HAP-1 (cell line): ENCODE results near the gene FOXI1.
"Not testable (repeated sequence)": the region's sequence is repeated elsewhere in the genome, so short reads cannot be mapped to it uniquely, and the experiment has no call there.

ENCODE experiments used
- DNase-seq, 2 experiments: peaks; one replicate each; pipeline ENCODE4 v3.0.0-alpha.2; 2016 to 2020; ENCODE audit warnings: low spot score in 2 of 2
- H3K27me3 ChIP-seq: fragments of 250-450 bp; sonication (Bioruptor Pico); 2 replicates; pipeline ENCODE4 v1.5.1; 2020; ENCODE audit warnings: low read depth, mild to moderate bottlenecking, moderate library complexity
- H3K36me3 ChIP-seq: fragments of 250-450 bp; sonication (Bioruptor Pico); replicated peaks from 2 replicates; pipeline ENCODE4 v1.5.1; 2020; ENCODE audit warnings: mild to moderate bottlenecking
- H3K4me1 ChIP-seq: fragments of 250-450 bp; sonication (Bioruptor Pico); 2 replicates; pipeline ENCODE4 v1.5.1; 2020; ENCODE audit warnings: mild to moderate bottlenecking
- H3K4me3 ChIP-seq: fragments of 250-450 bp; sonication (Bioruptor Pico); 2 replicates; pipeline ENCODE4 v1.5.1; 2020; ENCODE audit warnings: mild to moderate bottlenecking, moderate library complexity
- H3K9me3 ChIP-seq: fragments of 250-450 bp; sonication (Bioruptor Pico); 2 replicates; pipeline ENCODE4 v1.5.1; 2020; ENCODE audit warnings: mild to moderate bottlenecking, moderate library complexity
- in situ Hi-C: fragments of 300-500 bp; cut with MboI; formaldehyde crosslinking; loops from 3 replicates; pipeline ENCODE4 v1.14.3; 2020; ENCODE audit warnings: low sequenced_read_pairs, inconsistent platforms, mixed read lengths

Gene FOXI1

GRCh38 chr5:170120576-170120975 lies 14.9 kb downstream of the FOXI1 start:
- in situ Hi-C loops, result loop anchor here (25.0 kb wide), 1 partner anchor 492 kb away; no protein-coding TSS in a partner anchor
- no peak overlapping the region for H3K4me3 ChIP-seq
- H3K9me3 ChIP-seq, result no peaks in the 10 kb centered on the region
- H3K36me3 ChIP-seq, result no peaks in the 10 kb centered on the region
- DNase-seq, result no peak
- peaks cover 2% of the 10 kb centered on the region; the same call in 1 of the 2 replicates for H3K27me3 ChIP-seq
- no peaks in the 10 kb centered on the region for H3K4me1 ChIP-seq

GRCh38 chr5:170121321-170121720 lies 15.6 kb downstream of the FOXI1 start:
- in situ Hi-C loops, result loop anchor here (25.0 kb wide), 1 partner anchor 491 kb away; no protein-coding TSS in a partner anchor
- no peaks in the 10 kb centered on the region for H3K36me3 ChIP-seq
- H3K9me3 ChIP-seq, result no peaks in the 10 kb centered on the region
- H3K4me3 ChIP-seq, result no peak overlapping the region
- no peak for DNase-seq
- H3K4me1 ChIP-seq, result no peaks in the 10 kb centered on the region
- peaks cover 2% of the 10 kb centered on the region; the same call in 1 of the 2 replicates for H3K27me3 ChIP-seq

GRCh38 chr5:170126061-170126460 lies 20.4 kb downstream of the FOXI1 start:
- DNase-seq, result no peak
- in situ Hi-C loops, result no loop called here
- Histone ChIP-seq H3K4me1 (no peaks in the 10 kb centered on the region), H3K9me3 (no peaks in the 10 kb centered on the region), H3K36me3 (no peaks in the 10 kb centered on the region), H3K4me3 (no peak overlapping the region), H3K27me3 (peaks cover 6% of the 10 kb centered on the region; the same call in 1 of the 2 replicates)

- Histone ChIP-seq H3K9me3 (no peaks in the 10 kb centered on the region), H3K27me3 (peaks cover 4% of the 10 kb centered on the region; the same call in 1 of the 2 replicates), H3K4me1 (no peaks in the 10 kb centered on the region), H3K36me3 (no peaks in the 10 kb centered on the region), H3K4me3 (no peak overlapping the region)
- in situ Hi-C loops, result no loop called here
- DNase-seq, result no peak
These were observed 20.9 kb downstream of the FOXI1 start for GRCh38 chr5:170126626-170127025.

GRCh38 chr5:170131235-170131634 lies 25.5 kb downstream of the FOXI1 start:
- H3K9me3 ChIP-seq, result no peaks in the 10 kb centered on the region
- in situ Hi-C loops, result no loop called here
- no peaks in the 10 kb centered on the region for H3K36me3 ChIP-seq
- H3K4me3 ChIP-seq, result no peak overlapping the region
- DNase-seq, result no peak
- no peaks in the 10 kb centered on the region for H3K4me1 ChIP-seq
- H3K27me3 ChIP-seq, result 0 out of 2 replicates have a peak, but pooled peaks cover 4% of the 10 kb centered on the region

- DNase-seq, result no peak
- in situ Hi-C loops, result no loop called here
- no peaks in the 10 kb centered on the region for H3K4me1 ChIP-seq
- H3K27me3 ChIP-seq, result 0 out of 2 replicates have a peak, but pooled peaks cover 4% of the 10 kb centered on the region
- no peak overlapping the region for H3K4me3 ChIP-seq
- H3K9me3 ChIP-seq, result no peaks in the 10 kb centered on the region
- H3K36me3 ChIP-seq, result no peaks in the 10 kb centered on the region
These were observed 26.7 kb downstream of the FOXI1 start for GRCh38 chr5:170132269-170132975.

GRCh38 chr5:170132976-170133448 lies 27.3 kb downstream of the FOXI1 start:
- Histone ChIP-seq H3K36me3 (no peaks in the 10 kb centered on the region), H3K4me3 (no peak overlapping the region), H3K9me3 (no peaks in the 10 kb centered on the region), H3K27me3 (0 out of 2 replicates have a peak, but pooled peaks cover 4% of the 10 kb centered on the region), H3K4me1 (no peaks in the 10 kb centered on the region)
- in situ Hi-C loops, result no loop called here
- no peak for DNase-seq

- no peaks in the 10 kb centered on the region for H3K27me3 ChIP-seq
These were observed 30.2 kb downstream of the FOXI1 start for GRCh38 chr5:170135796-170136490.

GRCh38 chr5:170136506-170136905 lies 30.8 kb downstream of the FOXI1 start:
- no peaks in the 10 kb centered on the region for H3K4me1 ChIP-seq
- no peaks in the 10 kb centered on the region for H3K27me3 ChIP-seq
- no peaks in the 10 kb centered on the region for H3K9me3 ChIP-seq
- H3K36me3 ChIP-seq, result no peaks in the 10 kb centered on the region
- no peak for DNase-seq
- H3K4me3 ChIP-seq, result no peak overlapping the region
- in situ Hi-C loops, result no loop called here

More at GRCh38 chr5:170135796-170136490, 30.2 kb downstream of the FOXI1 start:
- DNase-seq, result no peak
- Histone ChIP-seq H3K4me1 (no peaks in the 10 kb centered on the region), H3K4me3 (no peak overlapping the region), H3K36me3 (no peaks in the 10 kb centered on the region), H3K9me3 (no peaks in the 10 kb centered on the region)
- in situ Hi-C loops, result no loop called here

GRCh38 chr5:170137694-170138214 lies 32.1 kb downstream of the FOXI1 start:
- Histone ChIP-seq H3K36me3 (no peaks in the 10 kb centered on the region), H3K9me3 (no peaks in the 10 kb centered on the region), H3K27me3 (no peaks in the 10 kb centered on the region), H3K4me1 (no peaks in the 10 kb centered on the region), H3K4me3 (no peak overlapping the region)
- in situ Hi-C loops, result no loop called here
- DNase-seq, result no peak

- DNase-seq, result no peak
- in situ Hi-C loops, result no loop called here
- H3K9me3 ChIP-seq, result no peaks in the 10 kb centered on the region
- H3K4me1 ChIP-seq, result no peaks in the 10 kb centered on the region
- H3K27me3 ChIP-seq, result no peaks in the 10 kb centered on the region
- no peaks in the 10 kb centered on the region for H3K36me3 ChIP-seq
- H3K4me3 ChIP-seq, result no peak overlapping the region
These were observed 32.6 kb downstream of the FOXI1 start for GRCh38 chr5:170138273-170138672.

- H3K4me1 ChIP-seq, result no peaks in the 10 kb centered on the region
- H3K36me3 ChIP-seq, result no peaks in the 10 kb centered on the region
- no peaks in the 10 kb centered on the region for H3K9me3 ChIP-seq
- no peak overlapping the region for H3K4me3 ChIP-seq
- H3K27me3 ChIP-seq, result no peaks in the 10 kb centered on the region
- DNase-seq, result no peak
- in situ Hi-C loops, result no loop called here
These were observed 34.2 kb downstream of the FOXI1 start for GRCh38 chr5:170139786-170140335.

GRCh38 chr5:170141196-170141595 lies 35.5 kb downstream of the FOXI1 start:
- H3K27me3 ChIP-seq, H3K4me3 ChIP-seq, H3K9me3 ChIP-seq, in situ Hi-C loops, H3K4me1 ChIP-seq, H3K36me3 ChIP-seq, DNase-seq: not testable (repeated sequence)

GRCh38 chr5:170141636-170142035 lies 35.9 kb downstream of the FOXI1 start:
- Histone ChIP-seq H3K9me3 (no peaks in the 10 kb centered on the region), H3K4me1 (no peaks in the 10 kb centered on the region), H3K4me3 (no peak overlapping the region), H3K27me3 (no peaks in the 10 kb centered on the region), H3K36me3 (no peaks in the 10 kb centered on the region)
- in situ Hi-C loops, result no loop called here
- DNase-seq, result no peak
